DOHH2 (cell line): ENCODE measurements around the gene TMEM255B.

Source experiments
- CTCF ChIP-seq: fragments of 200-600 bp; sonication (generic); IDR thresholded peaks from one replicate; pipeline ENCODE4 v1.5.1; 2014; ENCODE audit warnings: antibody characterized with exemption, mild to moderate bottlenecking, low read depth, low read length; ENCODE audit not compliant: poor library complexity, severe bottlenecking
- EZH2phosphoT487 ChIP-seq: fragments of 200-600 bp; sonication (generic); IDR thresholded peaks from 2 replicates; pipeline ENCODE4 v1.6.1; 2017; ENCODE audit warnings: borderline replicate concordance, mild to moderate bottlenecking, antibody characterized with exemption, low read length, moderate library complexity, mixed read lengths

GRCh38 chr13:113828282-113828825 is 69.3 kb downstream of the TMEM255B start:
- TF ChIP-seq CTCF (no peak), EZH2phosphoT487 (no peak)
